Activated CD4-positive, alpha-beta T cell treated with anti-CD3 and anti-CD28 coated beads for 36 hours (primary cell): ENCODE results near the gene CENPT. TPM values are rescaled to one million over a fixed set of nuclear protein-coding genes. Genes with fewer than 3 reads are reported as not detected.

Experiments
- ATAC-seq: fragments of 200-7000 bp; cut with Tn5 transposase; one replicate; pipeline ENCODE4 v1.10.0; 2021; ENCODE audit warnings: mild to moderate bottlenecking, moderate library complexity
- CTCF ChIA-PET: fragments of 350-600 bp; sonication (Branson Sonifier 250); formaldehyde crosslinking; loops from one replicate; lab custom pipeline; 2021; ENCODE audit warnings: antibody characterized with exemption; lab: Charles Lee
- POLR2A ChIA-PET: fragments of 350-600 bp; sonication (Branson Sonifier 250); formaldehyde crosslinking; loops from one replicate; lab custom pipeline; 2021; ENCODE audit warnings: antibody characterized with exemption, inconsistent platforms; lab: Charles Lee
- DNase-seq: peaks from one replicate; pipeline ENCODE4 v3.0.0-alpha.2; 2020
- H3K27ac Mint-ChIP-seq: one replicate; pipeline ENCODE4 v1.8.0; 2021; ENCODE audit warnings: mixed read lengths
- H3K27me3 Mint-ChIP-seq: one replicate; pipeline ENCODE4 v1.8.0; 2021; ENCODE audit warnings: mixed read lengths
- H3K36me3 Mint-ChIP-seq: one replicate; pipeline ENCODE4 v1.8.0; 2021; ENCODE audit warnings: low read depth, mixed read lengths
- H3K4me1 Mint-ChIP-seq: one replicate; pipeline ENCODE4 v1.8.0; 2021; ENCODE audit warnings: mixed read lengths
- H3K4me3 Mint-ChIP-seq: one replicate; pipeline ENCODE4 v1.8.0; 2021; ENCODE audit warnings: mild to moderate bottlenecking, moderate library complexity, mixed read lengths
- H3K9me3 Mint-ChIP-seq: one replicate; pipeline ENCODE4 v1.8.0; 2021; ENCODE audit warnings: low read depth, mixed read lengths
- intact Hi-C, 2 experiments: fragments of 100-400 bp; cut with DNase I in 1 of 2; cut with micrococcal nuclease in 1 of 2; formaldehyde crosslinking; loops; one replicate each; pipeline versions ENCODE4 v1.14.2 to v1.15.1; 2022 to 2024; cut with DNase I, micrococcal nuclease
- total RNA-seq, 2 experiments: library from RNA; stranded (reverse); gene quantifications; one replicate each; pipeline ENCODE4 v1.2.3, GENCODE V29; 2021

CENPT gene
- total RNA-seq, 2 experiments from 2014 or later = 34.9 to 48.6 TPM

DNA sequence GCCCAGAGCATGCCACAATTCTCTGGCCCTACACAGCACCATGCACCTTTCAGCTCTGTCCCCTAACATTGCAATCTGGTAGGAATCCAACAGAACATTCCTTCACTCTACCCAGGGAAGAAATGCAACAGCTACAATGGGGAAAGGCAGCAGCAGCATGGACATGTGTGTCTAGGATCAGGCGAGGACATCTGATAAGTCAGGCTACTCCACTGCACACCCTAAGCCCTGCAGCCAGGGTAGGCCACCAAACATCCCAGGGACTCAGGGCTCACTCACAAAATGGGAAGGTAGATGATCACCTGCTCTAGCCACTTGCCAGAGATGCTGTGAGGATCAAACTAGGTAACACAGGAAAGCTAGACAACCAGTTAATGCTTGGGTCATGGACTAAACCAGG, 46.3 kb downstream of the CENPT start:
- CTCF ChIA-PET = interaction anchor here (0.5 to 6.4 kb wide), 6 partner anchors 14 to 600 kb away, joined by 3 to 47 read pairs (median 3); partner anchors contain the start of gene NRN1L
- ATAC-seq (no peak), DNase-seq (no peak)
- Mint-ChIP-seq H3K27ac (peak overlapping the region; percentile 33), H3K9me3 (no peaks in the 10 kb centered on the region), H3K4me1 (peaks cover 62% of the 10 kb centered on the region), H3K4me3 (no peak overlapping the region), H3K27me3 (no peaks in the 10 kb centered on the region), H3K36me3 (peaks cover 57% of the 10 kb centered on the region)
- POLR2A ChIA-PET = interaction anchor here (0.6 kb wide), 1 partner anchor 145 kb away, joined by 8 read pairs; no protein-coding TSS in a partner anchor
- intact Hi-C loops = loop anchor here in 1 of 2 experiments (10.0 kb wide), 1 partner anchor 276 kb away; the partner anchor contains the start of gene RIPOR1

DNA sequence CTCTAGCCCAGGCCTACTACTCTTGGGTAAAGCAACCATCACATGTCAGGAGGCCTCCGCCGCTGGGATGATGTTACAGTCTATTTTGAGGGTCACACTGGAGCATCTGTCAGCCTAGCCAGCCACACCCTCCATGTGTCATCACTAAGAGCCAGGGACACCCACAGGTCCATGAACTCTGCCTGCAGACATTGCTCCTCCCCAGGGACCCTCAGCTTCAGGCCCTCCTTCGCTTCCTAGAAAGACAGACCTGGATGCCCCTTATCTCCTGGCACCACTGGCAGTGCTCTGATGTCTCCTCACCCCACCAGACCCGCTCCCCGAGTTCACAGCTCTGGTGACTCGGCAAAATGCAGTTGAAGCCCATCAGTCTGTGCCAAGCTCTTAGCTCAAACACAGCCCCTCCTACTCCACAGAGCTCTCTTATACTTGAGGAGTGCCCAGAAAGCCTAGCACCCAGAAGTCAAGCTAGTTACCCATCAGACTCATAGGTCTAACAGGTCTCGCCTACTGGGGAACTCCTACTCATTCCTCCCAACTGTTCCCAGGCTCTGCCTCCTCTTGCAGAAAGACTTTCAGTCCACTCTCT, 47.1 kb downstream of the CENPT start:
- Mint-ChIP-seq H3K27me3 (no peaks in the 10 kb centered on the region), H3K9me3 (no peaks in the 10 kb centered on the region), H3K36me3 (peaks cover 58% of the 10 kb centered on the region), H3K4me1 (peaks cover 60% of the 10 kb centered on the region), H3K4me3 (no peak overlapping the region), H3K27ac (peak overlapping the region; percentile 26)
- CTCF ChIA-PET = interaction anchor here (0.6 to 6.4 kb wide), 7 partner anchors 15 to 601 kb away, joined by 3 to 47 read pairs (median 3); partner anchors contain the start of gene NRN1L
- POLR2A ChIA-PET = no interaction called here
- DNase-seq (no peak), ATAC-seq (no peak)
- intact Hi-C loops = loop anchor here in 1 of 2 experiments (10.0 kb wide), 1 partner anchor 276 kb away; the partner anchor contains the start of gene RIPOR1

DNA sequence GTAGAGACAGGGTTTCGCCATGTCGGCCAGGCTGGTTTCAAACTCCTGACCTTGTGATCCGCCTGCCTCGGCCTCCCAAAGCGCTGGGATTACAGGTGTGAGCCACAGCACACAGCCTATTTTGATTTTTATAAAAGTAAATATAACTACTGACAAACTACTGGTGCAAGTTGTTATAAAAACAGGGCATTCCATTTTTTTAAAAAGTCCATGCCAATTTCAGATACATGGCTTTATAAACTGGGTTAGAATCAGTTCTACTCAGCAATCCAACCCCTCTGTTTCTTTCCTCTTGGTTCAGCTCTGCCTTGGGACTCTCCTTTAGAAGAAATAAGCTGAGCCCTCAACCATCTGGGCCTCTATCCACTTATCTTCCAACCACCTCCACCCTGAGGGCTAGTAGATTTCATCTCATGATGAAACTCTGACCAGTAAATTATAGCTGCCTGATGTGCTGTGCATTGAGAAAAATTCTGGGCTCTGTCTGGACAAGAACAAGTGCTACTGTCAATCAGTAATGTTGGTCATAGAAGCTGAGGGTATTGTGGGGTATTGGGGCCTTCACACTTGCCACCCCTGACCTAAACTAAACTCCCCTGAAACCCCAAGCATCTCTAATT, 51.3 kb downstream of the CENPT start:
- ChIA-PET CTCF (interaction anchor here (2.2 to 2.4 kb wide), 2 partner anchors 15 to 20 kb away, joined by 7 to 10 read pairs; no protein-coding TSS in a partner anchor), POLR2A (interaction anchor here (1.1 kb wide), 1 partner anchor 10 kb away, joined by 4 read pairs; the partner anchor contains the start of genes RANBP10 and TSNAXIP1)
- peak overlapping the region; percentile 17 for H3K27ac Mint-ChIP-seq
- peaks cover 28% of the 10 kb centered on the region for H3K36me3 Mint-ChIP-seq
- no peaks in the 10 kb centered on the region for H3K27me3 Mint-ChIP-seq
- H3K4me3 Mint-ChIP-seq = no peak overlapping the region
- no peaks in the 10 kb centered on the region for H3K9me3 Mint-ChIP-seq
- intact Hi-C loops = no loop called here
- ATAC-seq = no peak
- peaks cover 22% of the 10 kb centered on the region for H3K4me1 Mint-ChIP-seq
- no peak for DNase-seq

DNA sequence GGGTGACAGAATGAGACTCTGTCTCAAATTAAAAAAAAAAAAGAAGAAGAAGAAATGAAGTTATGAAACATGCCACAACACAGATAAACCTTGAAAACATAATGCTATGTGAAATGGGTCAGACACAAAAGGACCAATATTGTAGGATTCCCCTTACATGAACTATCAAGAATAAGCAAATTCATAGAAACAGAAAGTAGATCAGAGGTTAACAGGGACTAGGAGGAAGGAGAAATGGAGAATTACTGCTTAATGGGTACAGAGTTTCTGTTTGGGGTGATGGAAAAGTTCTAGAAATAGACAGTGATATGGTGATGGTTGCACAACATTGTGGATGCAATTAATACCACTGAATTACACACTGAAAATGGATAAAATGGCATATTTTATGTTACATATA, 57.4 kb downstream of the CENPT start:
- H3K9me3 Mint-ChIP-seq = no peaks in the 10 kb centered on the region
- no peak overlapping the region for H3K27ac Mint-ChIP-seq
- peaks cover 5% of the 10 kb centered on the region for H3K4me1 Mint-ChIP-seq
- ATAC-seq (no peak), DNase-seq (no peak)
- CTCF ChIA-PET = no interaction called here
- POLR2A ChIA-PET = no interaction called here
- H3K27me3 Mint-ChIP-seq = no peaks in the 10 kb centered on the region
- intact Hi-C loops = no loop called here
- no peak overlapping the region for H3K4me3 Mint-ChIP-seq
- H3K36me3 Mint-ChIP-seq = peaks cover 7% of the 10 kb centered on the region

DNA sequence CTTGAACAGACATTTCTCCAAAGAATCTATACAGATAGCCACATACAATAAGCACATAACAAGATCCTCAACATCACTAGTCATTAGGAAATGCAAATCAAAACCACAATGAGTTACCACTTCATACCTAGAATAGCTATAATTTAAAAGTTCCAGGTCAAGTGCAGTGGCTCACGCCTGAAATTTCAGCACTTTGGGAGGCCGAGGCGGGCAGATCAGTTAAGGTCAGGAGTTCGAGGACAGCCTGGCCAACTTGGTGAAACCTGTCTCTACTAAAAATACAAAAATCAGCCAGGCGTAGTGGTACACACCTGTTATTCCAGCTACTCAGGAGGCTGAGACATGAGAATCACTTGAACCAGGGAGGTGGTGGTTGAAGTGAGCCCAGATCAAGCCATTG, 61.0 kb downstream of the CENPT start:
- H3K27ac Mint-ChIP-seq = no peak overlapping the region
- CTCF ChIA-PET = interaction anchor here (1.4 kb wide), 2 partner anchors 8 to 18 kb away, joined by 3 to 4 read pairs; no protein-coding TSS in a partner anchor
- H3K4me1 Mint-ChIP-seq = peaks cover 16% of the 10 kb centered on the region
- H3K36me3 Mint-ChIP-seq = peaks cover 6% of the 10 kb centered on the region
- DNase-seq (no peak), ATAC-seq (no peak)
- no peaks in the 10 kb centered on the region for H3K9me3 Mint-ChIP-seq
- H3K4me3 Mint-ChIP-seq = no peak overlapping the region
- H3K27me3 Mint-ChIP-seq = no peaks in the 10 kb centered on the region
- POLR2A ChIA-PET = no interaction called here
- intact Hi-C loops = no loop called here

DNA sequence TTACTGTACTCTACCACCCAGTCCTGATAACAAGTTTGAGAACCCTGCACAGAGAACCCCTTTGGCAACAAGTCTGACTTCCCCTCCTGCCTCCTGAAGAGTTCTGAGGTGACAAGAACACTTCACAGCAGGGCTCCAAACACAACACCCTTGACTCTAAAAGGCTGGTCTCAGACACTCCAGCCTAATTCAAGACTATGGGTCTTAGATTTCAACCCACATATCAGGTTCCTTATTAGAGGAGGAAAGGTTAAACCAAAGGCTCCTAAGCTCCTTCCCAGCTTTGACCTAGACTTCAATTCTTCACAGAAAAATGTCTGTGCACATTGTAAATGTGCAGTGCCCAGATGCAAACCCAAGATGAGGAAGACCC, 64.2 kb downstream of the CENPT start:
- ChIA-PET CTCF (interaction anchor here (0.7 kb wide), 1 partner anchor 98 kb away, joined by 3 read pairs; no protein-coding TSS in a partner anchor), POLR2A (no interaction called here)
- peaks cover 9% of the 10 kb centered on the region for H3K36me3 Mint-ChIP-seq
- peaks cover 36% of the 10 kb centered on the region for H3K4me1 Mint-ChIP-seq
- H3K27me3 Mint-ChIP-seq = no peaks in the 10 kb centered on the region
- ATAC-seq = no peak
- no peak overlapping the region for H3K4me3 Mint-ChIP-seq
- DNase-seq = no peak
- H3K27ac Mint-ChIP-seq = no peak overlapping the region
- intact Hi-C loops = no loop called here
- H3K9me3 Mint-ChIP-seq = no peaks in the 10 kb centered on the region

DNA sequence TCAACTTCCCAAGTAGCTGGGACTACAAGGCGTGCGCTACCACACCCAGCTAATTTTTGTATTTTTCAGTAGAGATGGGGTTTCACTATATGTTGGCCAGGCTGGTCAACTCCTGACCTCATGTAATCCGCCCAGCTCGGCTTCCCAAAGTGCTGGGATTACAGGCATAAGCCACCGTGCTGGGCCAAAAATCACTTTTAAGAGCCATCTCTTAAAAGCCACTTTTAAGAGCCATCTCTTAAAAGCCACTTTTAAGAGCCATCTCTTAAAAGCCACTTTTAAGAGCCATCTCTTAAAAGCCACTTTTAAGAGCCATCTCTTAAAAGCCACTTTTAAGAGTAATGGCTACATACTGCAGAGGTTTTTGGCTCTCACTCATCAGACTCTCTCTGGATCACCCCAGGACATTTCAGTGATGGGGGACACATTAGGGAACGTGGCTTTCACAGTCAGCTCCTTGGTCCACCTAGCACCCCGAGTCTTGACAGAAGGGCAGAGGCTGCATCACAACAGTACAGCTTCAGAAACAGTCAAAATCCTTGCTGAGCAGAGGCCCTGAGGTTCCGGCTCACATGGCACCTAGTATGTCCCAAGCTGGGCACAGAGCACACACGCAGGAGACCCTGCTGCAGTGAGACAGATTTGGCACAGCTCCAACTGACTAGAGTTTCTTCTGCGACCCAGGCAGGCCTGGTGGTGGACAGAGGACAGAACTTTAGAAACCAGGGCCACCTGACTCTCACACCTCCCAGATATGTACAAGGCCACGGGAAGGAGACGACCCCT, 64.7 kb downstream of the CENPT start:
- peaks cover 9% of the 10 kb centered on the region for H3K36me3 Mint-ChIP-seq
- POLR2A ChIA-PET = interaction anchor here (0.6 kb wide), 1 partner anchor 302 kb away, joined by 3 read pairs; the partner anchor contains the start of gene NFATC3

DNA sequence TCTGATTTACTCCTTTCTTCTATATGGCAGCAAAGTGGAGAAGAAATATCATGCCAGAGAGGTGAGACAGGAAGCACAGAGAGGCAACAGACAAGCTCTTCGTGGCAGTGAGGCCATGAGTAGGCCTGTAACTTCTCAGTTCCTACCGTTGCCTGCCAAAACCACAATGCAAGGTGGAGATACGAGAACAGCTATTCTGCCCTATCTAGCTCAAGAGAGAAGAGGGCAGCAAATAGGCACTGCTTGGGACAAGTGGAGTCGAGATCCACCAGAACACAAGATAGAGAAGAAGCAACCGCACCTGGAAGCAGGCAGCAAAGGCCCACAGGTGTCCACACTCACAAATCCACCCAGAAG, 66.0 kb downstream of the CENPT start:
- CTCF ChIA-PET = interaction anchor here (0.7 to 1.8 kb wide), 6 partner anchors 14 to 706 kb away, joined by 3 to 7 read pairs (median 3); no protein-coding TSS in a partner anchor

More for the DNA sequence above, 64.7 kb downstream of the CENPT start:
- CTCF ChIA-PET = interaction anchor here (0.7 to 1.8 kb wide), 3 partner anchors 14 to 99 kb away, joined by 3 to 7 read pairs (median 3); no protein-coding TSS in a partner anchor
- Mint-ChIP-seq H3K4me3 (no peak overlapping the region), H3K27me3 (no peaks in the 10 kb centered on the region), H3K4me1 (peaks cover 36% of the 10 kb centered on the region), H3K9me3 (no peaks in the 10 kb centered on the region), H3K27ac (no peak overlapping the region)
- no peak for ATAC-seq
- intact Hi-C loops = no loop called here
- DNase-seq = no peak

DNA sequence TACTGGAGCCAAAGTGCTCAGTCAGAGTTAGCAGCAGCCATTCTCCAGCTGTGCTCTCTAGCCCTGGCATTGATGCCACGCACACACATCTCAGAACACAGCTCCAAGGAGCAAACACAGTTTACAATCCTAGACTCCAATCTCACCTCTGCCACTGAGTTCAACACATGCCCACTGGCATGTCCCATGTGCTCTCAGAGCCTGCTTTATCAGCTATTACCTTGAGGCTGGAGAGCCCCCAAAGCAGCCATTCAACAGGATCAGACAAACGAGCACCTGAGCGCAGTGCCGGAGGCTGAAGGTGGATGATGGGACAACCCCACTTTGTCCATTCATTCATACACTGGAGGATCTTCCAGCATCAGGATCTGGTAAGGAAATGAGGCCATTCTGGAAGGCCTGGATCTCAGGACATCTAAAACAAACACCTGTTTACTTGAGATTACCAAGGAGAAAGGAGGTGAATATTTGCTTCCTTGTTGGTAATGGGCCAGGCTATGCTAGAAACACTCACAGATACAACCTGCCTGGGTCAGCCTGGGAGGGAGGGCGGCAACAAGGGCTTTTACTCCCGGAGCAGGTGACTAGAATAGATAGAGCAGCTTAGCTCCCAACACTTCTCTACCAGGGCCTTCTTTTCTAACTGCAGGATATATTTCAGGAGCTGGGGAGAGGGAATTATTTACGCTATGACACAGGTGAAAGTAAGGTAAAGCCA, 66.5 kb downstream of the CENPT start:
- Mint-ChIP-seq H3K4me3 (peak overlapping the region; percentile 14), H3K4me1 (peaks cover 38% of the 10 kb centered on the region), H3K27me3 (no peaks in the 10 kb centered on the region), H3K36me3 (peaks cover 9% of the 10 kb centered on the region), H3K9me3 (no peaks in the 10 kb centered on the region), H3K27ac (peak overlapping the region; percentile 91)
- DNase-seq (peak; percentile 55), ATAC-seq (peak; percentile 64)
- intact Hi-C loops = no loop called here
- POLR2A ChIA-PET = no interaction called here
- CTCF ChIA-PET = interaction anchor here (0.7 to 1.8 kb wide), 8 partner anchors 13 to 707 kb away, joined by 3 to 7 read pairs (median 3); no protein-coding TSS in a partner anchor

More for the DNA sequence above, 66.0 kb downstream of the CENPT start:
- H3K4me1 Mint-ChIP-seq = peaks cover 38% of the 10 kb centered on the region
- DNase-seq (peak; percentile 55), ATAC-seq (peak; percentile 86)
- intact Hi-C loops = no loop called here
- no peaks in the 10 kb centered on the region for H3K27me3 Mint-ChIP-seq
- peaks cover 9% of the 10 kb centered on the region for H3K36me3 Mint-ChIP-seq
- POLR2A ChIA-PET = interaction anchor here (0.6 kb wide), 1 partner anchor 13 kb away, joined by 4 read pairs; no protein-coding TSS in a partner anchor
- H3K4me3 Mint-ChIP-seq = peak overlapping the region; percentile 14
- H3K27ac Mint-ChIP-seq = peak overlapping the region; percentile 91
- H3K9me3 Mint-ChIP-seq = no peaks in the 10 kb centered on the region

DNA sequence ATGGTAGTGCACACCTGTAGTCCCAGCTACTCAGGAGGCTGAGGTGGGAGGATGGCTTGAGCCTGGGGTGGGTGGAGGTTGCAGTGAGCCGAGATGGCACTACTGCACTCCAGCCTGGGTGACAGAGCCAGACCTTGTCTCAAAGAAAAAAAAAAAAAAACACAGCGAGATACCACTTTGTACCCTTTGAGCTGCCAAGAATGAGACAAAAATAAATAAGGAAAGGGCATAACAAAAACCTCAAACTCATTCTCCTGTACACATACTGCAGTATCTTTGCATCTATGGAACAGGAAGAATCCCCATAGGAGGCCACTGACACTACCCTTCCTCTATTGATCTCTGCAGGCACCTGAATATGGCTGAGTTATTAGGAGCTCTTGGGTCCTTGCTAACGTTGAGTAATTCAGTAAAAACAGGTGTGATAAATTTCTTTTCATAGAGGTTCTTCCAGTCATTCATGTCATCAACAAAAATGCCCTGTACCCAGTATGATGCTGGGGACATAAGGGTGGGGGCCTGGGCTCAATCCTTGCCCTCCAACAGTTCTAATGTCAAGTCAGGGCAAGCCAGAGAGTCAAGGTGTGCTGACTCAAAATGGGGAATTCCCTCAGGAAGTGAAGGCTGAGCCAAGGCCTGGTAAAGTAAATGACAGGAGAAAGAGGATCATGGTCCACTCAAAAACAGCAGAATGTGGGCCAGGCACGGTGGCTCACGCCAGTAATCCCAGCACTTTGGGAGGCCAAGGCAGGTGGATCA, 68.1 kb downstream of the CENPT start:
- peak; percentile 25 for ATAC-seq
- CTCF ChIA-PET = interaction anchor here (0.6 to 1.1 kb wide), 5 partner anchors 14 to 455 kb away, joined by 3 to 4 read pairs (median 3); partner anchors contain the start of gene PSMB10
- no peak overlapping the region for H3K4me3 Mint-ChIP-seq
- peaks cover 39% of the 10 kb centered on the region for H3K4me1 Mint-ChIP-seq
- DNase-seq = no peak
- H3K9me3 Mint-ChIP-seq = no peaks in the 10 kb centered on the region
- intact Hi-C loops = no loop called here
- H3K27me3 Mint-ChIP-seq = no peaks in the 10 kb centered on the region
- peak overlapping the region; percentile 61 for H3K27ac Mint-ChIP-seq
- POLR2A ChIA-PET = interaction anchor here (0.7 kb wide), 1 partner anchor 145 kb away, joined by 4 read pairs; no protein-coding TSS in a partner anchor
- peaks cover 11% of the 10 kb centered on the region for H3K36me3 Mint-ChIP-seq
